GM12892 (cell line): ENCODE results near the gene STMN3.
"Not testable (repeated sequence)": the region's sequence is repeated elsewhere in the genome, so short reads cannot be mapped to it uniquely, and the experiment has no call there.

ENCODE experiments used
- DNase-seq: peaks from one replicate; pipeline ENCODE4 v3.0.0; 2011; ENCODE audit not compliant: insufficient read length
- FAIRE-seq: peaks from 2 replicates; lab custom pipeline; 2011; peaks lifted over from hg19 to GRCh38; lab: Jason Lieb, UNC
- POLR2A ChIP-seq: IDR thresholded peaks from 2 replicates; pipeline ENCODE4 v1.6.1; 2011; ENCODE audit warnings: low read depth, low read length, control low read depth
- POLR2AphosphoS5 ChIP-seq: IDR thresholded peaks from 2 replicates; pipeline ENCODE4 v1.6.1; 2011; ENCODE audit warnings: low read depth, low read length, control low read depth
- TAF1 ChIP-seq: IDR thresholded peaks from 2 replicates; pipeline ENCODE4 v1.6.1; 2011; ENCODE audit warnings: low read depth, mild to moderate bottlenecking, control low read depth, low read length, borderline replicate concordance

STMN3 gene

DNA sequence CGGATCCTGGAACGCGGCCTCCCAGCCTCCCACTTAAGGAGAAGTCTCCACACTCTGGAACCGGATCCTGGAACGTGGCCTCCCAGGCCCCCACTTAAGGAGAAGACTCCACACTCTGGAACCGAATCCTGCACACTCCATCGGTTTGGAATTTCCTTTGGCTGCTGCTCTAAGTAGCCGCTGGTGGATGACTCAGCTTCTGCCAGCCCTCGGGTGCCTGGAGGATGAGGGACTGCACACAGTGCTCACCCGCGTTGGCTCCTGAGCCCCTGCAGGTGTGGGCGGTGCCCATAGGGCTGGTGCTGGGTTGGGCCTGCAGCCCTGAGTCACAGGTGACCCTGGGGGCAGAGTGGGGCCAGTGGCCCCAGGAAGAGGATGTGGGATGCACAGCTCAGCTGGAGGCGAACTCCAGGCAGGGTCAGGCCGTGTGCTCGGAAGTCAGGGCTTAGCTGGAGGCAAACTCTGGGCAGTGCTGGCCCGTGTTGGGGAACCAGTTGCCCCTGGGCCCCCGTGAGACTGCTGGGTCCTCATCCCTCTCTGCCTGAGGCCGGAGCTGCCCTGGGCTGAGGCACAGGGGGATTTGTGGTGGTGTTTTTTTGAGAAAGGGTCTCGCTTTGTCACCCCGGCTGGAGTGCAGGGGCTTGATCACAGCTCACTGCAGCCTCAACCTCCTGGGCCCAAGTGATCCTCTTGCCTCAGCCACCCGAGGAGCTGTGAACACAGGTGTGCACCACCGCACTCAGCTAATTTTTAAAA is 29.3 kb upstream of the STMN3 start:
- no peak for DNase-seq
- TF ChIP-seq POLR2AphosphoS5 (no peak), TAF1 (no peak), POLR2A (no peak)
- no peak for FAIRE-seq

DNA sequence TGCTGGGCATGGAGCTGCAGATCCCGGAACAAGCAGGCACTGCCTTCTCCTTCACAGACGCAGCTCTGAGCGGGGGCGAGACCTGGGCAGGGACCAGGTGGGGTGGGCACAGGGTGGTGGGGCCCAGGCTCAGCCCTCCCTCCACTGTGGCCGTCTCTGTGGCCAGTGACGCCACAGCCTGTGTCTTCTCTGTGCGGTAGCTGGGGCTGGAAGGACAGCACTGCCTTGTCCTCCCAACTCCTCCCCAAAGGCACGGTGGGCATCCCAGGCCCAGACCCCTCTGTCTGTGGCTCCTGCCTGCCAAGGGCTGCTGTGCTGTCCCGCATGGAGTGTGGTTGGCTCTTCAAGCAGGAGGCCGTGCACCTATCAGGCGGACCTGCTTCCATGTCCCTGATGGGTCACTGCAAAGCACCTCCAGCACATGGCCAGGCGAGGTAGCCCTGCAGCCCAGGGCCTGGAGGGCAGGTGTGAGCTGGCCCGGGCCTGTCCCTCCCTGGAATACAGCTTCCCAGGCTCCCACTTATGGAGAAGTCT is 28.5 kb upstream of the STMN3 start:
- no peak for TF ChIP-seq POLR2A
- no peak for TF ChIP-seq TAF1
- TF ChIP-seq POLR2AphosphoS5, result no peak
- DNase-seq (no peak), FAIRE-seq (no peak)

DNA sequence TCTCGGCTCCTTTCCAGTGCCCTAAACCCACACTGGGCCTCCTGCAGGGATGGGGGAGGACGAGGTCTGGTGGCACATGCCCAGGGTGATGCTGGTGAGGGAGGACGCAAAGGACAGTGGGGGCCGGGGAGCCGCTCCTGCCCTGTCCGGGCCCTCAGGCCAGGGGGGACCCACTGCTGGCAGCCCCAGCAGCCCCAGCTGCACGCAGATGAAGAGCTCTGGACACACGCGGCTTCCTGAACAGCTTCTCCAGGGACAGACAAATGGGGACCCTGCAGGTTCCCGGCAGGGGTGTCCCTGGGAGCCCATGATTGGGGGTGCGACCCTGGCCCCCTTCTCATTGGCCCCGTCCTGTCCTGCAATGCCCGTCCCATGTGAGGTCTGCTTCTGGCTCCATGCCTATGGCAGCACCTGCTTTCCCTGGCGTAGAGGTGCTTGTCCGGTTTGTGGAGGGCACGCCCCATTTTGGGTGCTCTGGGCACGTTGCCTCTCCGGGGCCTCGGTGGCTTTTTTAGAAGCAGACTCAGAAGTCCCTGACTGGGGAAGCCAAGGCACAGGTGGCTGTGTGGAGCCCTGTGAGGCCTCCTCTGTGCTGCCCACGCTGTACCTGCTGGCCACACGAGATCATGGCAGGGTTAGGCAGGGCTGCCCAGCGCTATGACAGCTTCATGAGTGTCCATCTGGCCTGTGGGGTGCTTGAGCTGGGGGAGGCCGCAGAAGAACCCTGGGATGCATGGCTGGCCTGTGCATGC is 27.8 kb upstream of the STMN3 start:
- DNase-seq (no peak), FAIRE-seq (no peak)
- no peak for TF ChIP-seq POLR2A
- TF ChIP-seq POLR2AphosphoS5, result no peak
- no peak for TF ChIP-seq TAF1

- FAIRE-seq (no peak), DNase-seq (no peak)
- TF ChIP-seq POLR2A (no peak), TAF1 (no peak), POLR2AphosphoS5 (no peak)
Measured at GRCh38 chr20:63680427-63680826, 27.2 kb upstream of the STMN3 start.

DNA sequence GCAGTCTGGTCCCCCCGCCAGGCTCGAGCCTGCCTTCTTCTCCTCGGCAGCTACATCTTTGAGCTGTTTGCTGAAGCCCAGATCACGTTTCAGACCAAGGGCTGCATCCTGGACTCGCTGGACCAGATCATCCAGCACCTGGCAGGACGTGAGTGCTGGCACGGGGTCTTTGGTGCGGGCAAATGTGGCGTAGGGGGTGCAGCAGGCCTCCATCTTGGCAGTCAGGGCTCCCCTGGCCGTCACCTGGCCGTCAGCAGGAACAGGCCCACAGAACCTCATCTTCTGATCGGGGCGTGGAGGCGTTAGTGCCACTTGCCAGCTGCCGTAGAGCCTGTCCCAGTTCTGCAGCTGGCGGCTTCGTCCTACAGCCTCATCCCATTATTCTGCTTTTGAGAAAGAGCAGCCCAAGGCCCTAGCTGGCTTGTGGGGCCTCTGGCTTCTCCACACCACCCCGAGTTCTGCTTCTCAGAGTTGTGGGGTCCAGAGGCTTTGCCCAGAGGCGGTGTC is 26.6 kb upstream of the STMN3 start:
- FAIRE-seq, result no peak

DNA sequence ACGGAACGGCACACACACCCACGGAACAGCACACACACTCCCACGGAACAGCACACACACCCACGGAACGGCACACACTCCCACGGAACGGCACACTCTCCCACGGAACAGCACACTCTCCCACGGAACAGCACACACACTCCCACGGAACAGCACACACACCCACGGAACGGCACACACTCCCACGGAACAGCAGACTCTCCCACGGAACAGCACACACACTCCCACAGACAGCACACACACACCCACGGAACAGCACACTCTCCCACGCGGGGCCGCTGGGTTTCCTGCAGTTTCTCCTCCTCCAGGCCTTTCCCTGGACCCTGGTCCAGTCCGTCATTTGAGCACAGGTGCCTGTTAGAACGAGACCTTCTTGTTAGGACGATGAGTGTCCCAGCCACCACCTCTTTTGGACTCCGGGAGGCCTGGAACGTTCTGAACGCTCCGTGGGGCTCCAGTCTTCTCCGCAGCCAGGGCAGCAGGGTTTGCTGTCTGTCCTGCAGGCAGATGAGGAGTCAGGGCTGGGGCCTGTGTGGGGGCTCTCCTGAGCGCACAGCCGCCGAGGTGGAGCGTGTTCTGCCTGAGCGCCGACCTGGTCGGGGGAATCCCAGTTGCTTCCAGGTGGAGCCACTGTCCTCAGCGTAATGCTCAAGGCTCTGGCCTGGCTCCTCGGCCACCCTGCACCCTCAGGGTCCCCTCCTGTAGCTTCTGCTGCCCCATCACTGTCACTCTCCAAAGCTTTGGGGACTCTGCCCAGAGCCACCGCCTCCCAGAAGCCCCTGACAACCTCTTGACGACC is 25.6 kb upstream of the STMN3 start:
- TF ChIP-seq TAF1, result no peak
- TF ChIP-seq POLR2A, result no peak
- TF ChIP-seq POLR2AphosphoS5, result no peak
- DNase-seq (no peak), FAIRE-seq (no peak)

More for the DNA sequence above, 26.6 kb upstream of the STMN3 start:
- DNase-seq, result no peak
- TF ChIP-seq POLR2A, result no peak
- no peak for TF ChIP-seq POLR2AphosphoS5
- no peak for TF ChIP-seq TAF1

GRCh38 chr20:63678071-63678470 is 24.8 kb upstream of the STMN3 start:
- TF ChIP-seq POLR2A (no peak), POLR2AphosphoS5 (no peak), TAF1 (no peak)
- FAIRE-seq, result no peak

GRCh38 chr20:63675681-63676368 is 22.6 kb upstream of the STMN3 start:
- no peak for DNase-seq
- TF ChIP-seq POLR2AphosphoS5, result no peak
- TF ChIP-seq TAF1, result no peak
- TF ChIP-seq POLR2A, result no peak
- no peak for FAIRE-seq

More at GRCh38 chr20:63678071-63678470, 24.8 kb upstream of the STMN3 start:
- DNase-seq, result no peak

DNA sequence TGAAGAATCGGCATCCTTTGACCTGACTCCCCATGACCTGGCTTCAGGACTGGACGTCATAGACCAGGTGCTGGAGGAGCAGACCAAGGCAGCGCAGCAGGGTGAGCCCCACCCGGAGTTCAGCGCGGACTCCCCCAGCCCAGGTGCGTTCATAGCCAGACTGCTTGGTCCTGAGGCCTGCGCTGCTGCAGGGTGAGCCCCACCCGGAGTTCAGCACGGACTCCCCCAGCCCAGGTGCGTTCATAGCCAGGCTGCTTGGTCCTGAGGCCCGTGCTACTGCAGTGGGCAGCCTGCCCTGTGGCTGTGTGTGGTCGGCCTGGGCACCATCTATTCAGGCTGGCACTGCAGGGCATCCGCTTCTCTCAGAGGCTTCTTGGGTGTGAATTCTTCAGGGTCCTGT is 20.7 kb upstream of the STMN3 start:
- no peak for FAIRE-seq
- no peak for DNase-seq
- TF ChIP-seq POLR2A (no peak), TAF1 (no peak), POLR2AphosphoS5 (no peak)

DNA sequence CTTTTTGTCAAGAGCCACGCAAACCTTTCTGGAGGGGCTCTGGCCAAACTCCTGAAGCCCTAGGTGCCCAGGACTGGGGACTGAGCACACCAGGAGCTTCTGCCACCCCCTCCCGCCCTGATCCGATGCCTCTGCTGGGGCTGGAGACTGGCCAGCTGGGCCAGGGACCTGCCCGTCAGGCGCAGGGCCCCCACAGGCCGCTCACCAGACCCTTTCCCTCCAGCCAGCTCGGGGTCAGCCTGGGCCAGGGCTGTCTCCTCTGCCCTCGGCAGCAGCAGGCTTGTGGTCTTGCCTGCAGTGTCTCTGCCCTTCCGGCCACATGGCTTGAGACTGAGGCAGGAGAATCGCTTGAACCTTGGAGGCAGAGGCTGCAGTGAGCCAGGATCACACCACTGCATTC is 19.4 kb upstream of the STMN3 start:
- TF ChIP-seq TAF1 (no peak), POLR2AphosphoS5 (no peak), POLR2A (no peak)
- FAIRE-seq (no peak), DNase-seq (no peak)

- FAIRE-seq, DNase-seq: not testable (repeated sequence)
Measured at GRCh38 chr20:63671695-63672094, 18.5 kb upstream of the STMN3 start.

DNA sequence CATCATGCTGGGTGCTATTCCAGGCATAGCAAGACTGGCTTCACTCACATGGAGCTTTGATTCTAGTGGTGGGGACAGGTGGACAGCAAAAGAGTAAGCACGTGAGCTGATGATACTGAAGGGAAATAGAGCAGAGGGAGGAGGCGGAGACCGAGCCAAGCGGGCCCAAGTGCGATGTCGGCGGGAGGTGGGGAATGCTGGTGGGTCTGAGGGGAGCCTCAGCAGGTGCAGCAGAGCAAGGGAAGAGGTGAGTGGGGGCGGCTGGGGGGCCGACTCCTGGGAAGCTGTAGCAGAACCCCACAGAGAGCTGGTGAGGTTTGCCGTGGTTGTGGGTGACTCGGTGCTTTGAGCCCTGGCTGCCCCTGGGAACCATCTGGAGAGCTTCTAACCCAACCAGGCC is 15.1 kb upstream of the STMN3 start:
- FAIRE-seq (no peak), DNase-seq (no peak)
- TF ChIP-seq POLR2A (no peak), TAF1 (no peak), POLR2AphosphoS5 (no peak)
